ENCODE measurements around the gene FAM168B.
"Not testable (repeated sequence)": the region's sequence is repeated elsewhere in the genome, so short reads cannot be mapped to it uniquely, and the experiment has no call there.

DNA sequence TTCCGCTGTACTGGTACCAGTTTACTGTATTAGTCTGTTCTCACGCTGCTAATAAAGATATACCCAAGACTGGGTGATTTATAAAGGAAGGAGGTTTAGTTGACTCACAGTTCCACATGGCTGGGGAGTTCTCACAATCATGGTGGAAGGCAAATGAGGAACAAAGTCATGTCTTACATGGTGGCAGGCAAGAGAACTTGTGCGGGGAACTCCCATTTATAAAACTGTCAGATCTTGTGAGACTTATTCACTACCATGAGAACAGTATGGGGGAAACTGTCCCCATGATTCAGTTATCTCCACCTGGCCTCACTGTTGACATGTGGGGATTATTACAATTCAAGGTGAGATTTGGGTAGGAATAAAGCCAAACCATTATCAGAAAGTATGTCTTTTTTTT, 21.7 kb upstream of the FAM168B start:
- TF ChIP-seq YY1 (IDR thresholded peaks at IDR 0.05; ENCODE audit: insufficient read depth, insufficient read length); SUZ12 (IDR thresholded peaks at IDR 0.05; ENCODE audit: extremely low read depth, insufficient read depth, insufficient read length): not testable (repeated sequence)
